NCI-H2196 (cell line): Measurements from ENCODE around the gene NOS2.
"Not testable (repeated sequence)": the region's sequence is repeated elsewhere in the genome, so short reads cannot be mapped to it uniquely, and the experiment has no call there.

Experiments used
- DNase-seq: peaks from one replicate; lab custom pipeline; 2025; ENCODE audit not compliant: unreplicated experiment; lab: John Stamatoyannopoulos, UW

Gene NOS2

GRCh38 chr17:27756467-27757371, 43.6 kb downstream of the NOS2 start:
- peak; percentile 17 for DNase-seq

GRCh38 chr17:27755706-27756466, 44.4 kb downstream of the NOS2 start:
- DNase-seq = no peak

GRCh38 chr17:27754549-27754948, 45.8 kb downstream of the NOS2 start:
- no peak for DNase-seq

- not testable (repeated sequence) for DNase-seq
Measured at GRCh38 chr17:27753726-27754125, 46.6 kb downstream of the NOS2 start.

- DNase-seq = not testable (repeated sequence)
Measured at GRCh38 chr17:27752831-27753619, 47.3 kb downstream of the NOS2 start.

- DNase-seq = no peak
Measured at GRCh38 chr17:27751622-27752490, 48.5 kb downstream of the NOS2 start.

GRCh38 chr17:27751166-27751565, 49.2 kb downstream of the NOS2 start:
- no peak for DNase-seq

GRCh38 chr17:27749562-27750150, 50.7 kb downstream of the NOS2 start:
- not testable (repeated sequence) for DNase-seq

GRCh38 chr17:27748360-27748825, 51.9 kb downstream of the NOS2 start:
- DNase-seq = no peak

- no peak for DNase-seq
Measured at GRCh38 chr17:27747462-27748359, 52.6 kb downstream of the NOS2 start.

- no peak for DNase-seq
Measured at GRCh38 chr17:27746881-27747280, 53.4 kb downstream of the NOS2 start.

GRCh38 chr17:27746320-27746719, 54.0 kb downstream of the NOS2 start:
- DNase-seq = not testable (repeated sequence)

- not testable (repeated sequence) for DNase-seq
Measured at GRCh38 chr17:27745207-27745830, 55.0 kb downstream of the NOS2 start.

GRCh38 chr17:27743281-27743885, 56.9 kb downstream of the NOS2 start:
- no peak for DNase-seq

GRCh38 chr17:27741971-27742575, 58.3 kb downstream of the NOS2 start:
- no peak for DNase-seq

- DNase-seq = no peak
Measured at GRCh38 chr17:27741361-27741861, 58.9 kb downstream of the NOS2 start.

GRCh38 chr17:27740541-27740940, 59.8 kb downstream of the NOS2 start:
- DNase-seq = not testable (repeated sequence)
